Stimulated activated CD8-positive, alpha-beta memory T cell treated with anti-CD3 and anti-CD28 coated beads, Interleukin-4, amount 100 ng/mL, for 24 hours (primary cell): ENCODE measurements around the gene KLHL17.
"Not testable (repeated sequence)": the region's sequence is repeated elsewhere in the genome, so short reads cannot be mapped to it uniquely, and the experiment has no call there.

Experiments used
- DNase-seq: peaks from one replicate; pipeline ENCODE4 v3.0.0-alpha.2; 2020; ENCODE audit warnings: low read depth

The KLHL17 gene

GRCh38 chr1:970242-970972 lies 10.0 kb downstream of the KLHL17 start:
- no peak for DNase-seq

GRCh38 chr1:970973-971730 lies 10.8 kb downstream of the KLHL17 start:
- DNase-seq: no peak

- DNase-seq: no peak
These were observed 11.5 kb downstream of the KLHL17 start for GRCh38 chr1:971751-972506.

- no peak for DNase-seq
These were observed 12.5 kb downstream of the KLHL17 start for GRCh38 chr1:972726-973458.

GRCh38 chr1:973459-974292 lies 13.3 kb downstream of the KLHL17 start:
- no peak for DNase-seq

- no peak for DNase-seq
These were observed 13.9 kb downstream of the KLHL17 start for GRCh38 chr1:974293-974640.

- DNase-seq: no peak
These were observed 14.4 kb downstream of the KLHL17 start for GRCh38 chr1:974687-975328.

GRCh38 chr1:975365-975764 lies 15.0 kb downstream of the KLHL17 start:
- no peak for DNase-seq

GRCh38 chr1:975896-976683 lies 15.7 kb downstream of the KLHL17 start:
- peak; percentile 43 for DNase-seq

- DNase-seq: not testable (repeated sequence)
These were observed 16.4 kb downstream of the KLHL17 start for GRCh38 chr1:976791-977190.

GRCh38 chr1:978069-978834 lies 17.9 kb downstream of the KLHL17 start:
- no peak for DNase-seq

- DNase-seq: no peak
These were observed 18.7 kb downstream of the KLHL17 start for GRCh38 chr1:978835-979743.

GRCh38 chr1:979744-980072 lies 19.3 kb downstream of the KLHL17 start:
- DNase-seq: no peak

- no peak for DNase-seq
These were observed 19.8 kb downstream of the KLHL17 start for GRCh38 chr1:980137-980571.

GRCh38 chr1:980602-981395 lies 20.4 kb downstream of the KLHL17 start:
- no peak for DNase-seq

GRCh38 chr1:981491-981954 lies 21.1 kb downstream of the KLHL17 start:
- no peak for DNase-seq

GRCh38 chr1:981955-982558 lies 21.7 kb downstream of the KLHL17 start, which contains the start of gene PERM1:
TSS of gene PERM1 (minus strand) at chr1:982093. CDS start at chr1:981029, 1,064 bp downstream.
- DNase-seq: no peak
